SU-DHL-6 (cell line): ENCODE results near the gene SMDT1.
"Not testable (repeated sequence)": the region's sequence is repeated elsewhere in the genome, so short reads cannot be mapped to it uniquely, and the experiment has no call there.

ENCODE experiments used
- H2AFZ ChIP-seq: fragments of 200-600 bp; sonication (generic); 2 replicates; pipeline ENCODE4 v1.6.1; 2014; ENCODE audit warnings: low read depth, mild to moderate bottlenecking, moderate library complexity, mixed read lengths, antibody characterized with exemption, low read length; ENCODE audit not compliant: severe bottlenecking
- H3F3A ChIP-seq: fragments of 200-600 bp; shearing (Covaris generic); 2 replicates; pipeline ENCODE4 v1.6.0; 2016; ENCODE audit warnings: antibody characterized with exemption, mild to moderate bottlenecking; ENCODE audit not compliant: insufficient read depth
- H3K27ac ChIP-seq: fragments of 200-600 bp; sonication (generic); 2 replicates; pipeline ENCODE4 v1.5.1; 2016; ENCODE audit warnings: low read depth, mild to moderate bottlenecking, low read length, moderate library complexity, mixed read lengths
- H3K27me3 ChIP-seq: fragments of 200-600 bp; sonication (generic), shearing (Covaris generic); 2 replicates; pipeline ENCODE4 v1.6.0; 2014; ENCODE audit warnings: mild to moderate bottlenecking, low read length
- H3K36me3 ChIP-seq: fragments of 200-600 bp; sonication (generic); 2 replicates; pipeline ENCODE4 v1.6.1; 2014; ENCODE audit warnings: mild to moderate bottlenecking, low read length, mixed read lengths
- H3K4me2 ChIP-seq: fragments of 300-600, 200-600 bp; shearing (Covaris generic), sonication (generic); 2 replicates; pipeline ENCODE4 v1.6.0; 2014; ENCODE audit warnings: low read length, low read depth, mild to moderate bottlenecking; ENCODE audit not compliant: poor library complexity, severe bottlenecking
- H3K4me3 ChIP-seq: fragments of 200-600 bp; sonication (generic); 2 replicates; pipeline ENCODE4 v1.5.1; 2014; ENCODE audit warnings: antibody characterized with exemption, low read length, mild to moderate bottlenecking, mixed read lengths; ENCODE audit not compliant: insufficient read depth, poor library complexity, severe bottlenecking
- H3K79me2 ChIP-seq: fragments of 200-600 bp; sonication (generic); 2 replicates; pipeline ENCODE4 v1.6.1; 2014; ENCODE audit warnings: mild to moderate bottlenecking, low read length, moderate library complexity; ENCODE audit not compliant: insufficient read depth
- H3K9ac ChIP-seq: fragments of 200-600 bp; sonication (generic); 2 replicates; pipeline ENCODE4 v1.7.0; 2014; ENCODE audit warnings: mild to moderate bottlenecking, low read length
- H3K9me2 ChIP-seq: fragments of 200-600 bp; sonication (generic); replicated peaks from 2 replicates; pipeline ENCODE4 v1.6.1; 2014; ENCODE audit warnings: low read length; ENCODE audit not compliant: insufficient read depth
- H3K9me3 ChIP-seq: fragments of 200-600 bp; sonication (generic); 2 replicates; pipeline ENCODE4 v1.6.1; 2014; ENCODE audit warnings: low read length, mixed read lengths; ENCODE audit not compliant: insufficient read depth
- H4K20me1 ChIP-seq: fragments of 200-600 bp; sonication (generic); 2 replicates; pipeline ENCODE4 v1.6.1; 2014; ENCODE audit warnings: low read depth, mild to moderate bottlenecking, antibody characterized with exemption, low read length, moderate library complexity, mixed read lengths
- CTCF ChIP-seq: fragments of 200-600 bp; sonication (generic); IDR thresholded peaks from one replicate; pipeline ENCODE4 v1.5.1; 2017; ENCODE audit warnings: antibody characterized with exemption, mild to moderate bottlenecking, low read length, moderate library complexity; ENCODE audit not compliant: insufficient read depth, poor library complexity, severe bottlenecking
- EZH2phosphoT487 ChIP-seq: fragments of 200-600 bp; sonication (generic), shearing (Covaris generic); conservative IDR thresholded peaks from 2 replicates; pipeline ENCODE4 v1.6.1; 2018; ENCODE audit warnings: mild to moderate bottlenecking, antibody characterized with exemption, low read length, moderate library complexity, mixed read lengths

SMDT1 gene

DNA sequence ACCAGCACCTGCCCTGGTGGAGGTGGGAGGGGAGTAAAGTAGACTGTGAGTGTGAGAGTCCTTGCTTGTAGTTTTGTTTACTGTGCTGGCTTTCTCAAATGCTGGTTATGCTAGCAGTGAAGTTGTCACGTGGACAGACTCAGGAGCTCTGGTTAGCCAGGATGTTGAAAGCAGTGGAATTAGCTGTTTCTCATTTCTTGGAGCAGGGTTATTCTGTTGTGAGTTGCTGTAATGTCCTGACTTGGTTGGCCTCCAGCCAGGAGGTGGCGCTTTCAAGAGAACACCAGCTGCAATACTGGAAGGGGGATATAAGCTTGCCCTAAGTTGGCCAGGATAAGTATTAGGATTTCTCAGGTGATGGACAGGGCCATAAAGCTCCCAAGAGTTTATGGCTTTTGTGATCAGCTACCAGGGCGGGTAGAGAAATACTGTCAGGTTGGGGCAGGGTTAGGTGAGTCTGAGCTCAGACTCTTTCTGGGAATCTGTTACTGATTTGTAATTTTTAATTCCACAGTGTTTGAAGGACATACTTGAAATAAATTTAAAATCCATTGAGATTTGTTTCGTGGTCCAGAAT, 37.4 kb downstream of the SMDT1 start:
- Histone ChIP-seq H3K9ac (no peak overlapping the region), H2AFZ (no peak overlapping the region), H3K36me3 (no peaks in the 10 kb centered on the region), H3K27ac (no peak overlapping the region), H3F3A (peaks cover 8% of the 10 kb centered on the region; the same call in 1 of the 2 replicates), H3K79me2 (no peaks in the 10 kb centered on the region), H3K27me3 (no peaks in the 10 kb centered on the region), H3K4me3 (no peak overlapping the region), H3K4me2 (no peak overlapping the region), H3K9me2 (no peaks in the 10 kb centered on the region), H3K9me3 (peaks cover 12% of the 10 kb centered on the region; the same call in 1 of the 2 replicates), H4K20me1 (no peaks in the 10 kb centered on the region)
- TF ChIP-seq CTCF = peak; percentile 21
- TF ChIP-seq EZH2phosphoT487 = no peak

- H3K27ac ChIP-seq, H3K9me3 ChIP-seq, H3K36me3 ChIP-seq, H4K20me1 ChIP-seq, H3F3A ChIP-seq, H3K4me3 ChIP-seq, H3K9me2 ChIP-seq, H3K27me3 ChIP-seq, H3K79me2 ChIP-seq: not testable (repeated sequence)
- Histone ChIP-seq H3K9ac (peak overlapping the region; percentile 13; the same call in 1 of the 2 replicates), H2AFZ (peak overlapping the region; percentile 44), H3K4me2 (peak overlapping the region; percentile 41)
These were observed 40.9 kb downstream of the SMDT1 start for GRCh38 chr22:42120231-42121021.

DNA sequence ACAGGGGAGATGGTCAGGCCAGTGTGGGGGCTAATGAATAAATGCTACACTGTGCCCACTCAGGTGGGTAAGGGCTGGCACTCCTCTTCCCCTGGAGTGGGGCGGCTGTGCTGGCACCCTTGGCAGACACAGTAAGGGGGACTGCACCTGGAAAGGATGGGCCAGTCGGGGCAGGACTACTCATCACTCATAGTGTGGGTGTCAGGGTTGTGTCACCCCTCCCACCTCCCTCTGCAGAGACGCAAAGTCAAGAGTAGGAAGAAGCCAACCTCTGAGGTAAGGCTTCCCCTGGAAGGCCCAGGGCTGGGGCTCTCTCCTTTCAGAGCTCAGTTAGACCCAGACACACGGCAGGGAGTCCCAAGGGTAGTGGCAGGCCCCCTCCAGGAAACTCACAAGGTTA, 44.0 kb downstream of the SMDT1 start:
- H3F3A ChIP-seq, H3K9me3 ChIP-seq, H3K4me3 ChIP-seq, H3K9me2 ChIP-seq, H3K27me3 ChIP-seq, H3K79me2 ChIP-seq, H3K27ac ChIP-seq, H4K20me1 ChIP-seq, H3K4me2 ChIP-seq, H2AFZ ChIP-seq, H3K36me3 ChIP-seq, H3K9ac ChIP-seq: not testable (repeated sequence)

DNA sequence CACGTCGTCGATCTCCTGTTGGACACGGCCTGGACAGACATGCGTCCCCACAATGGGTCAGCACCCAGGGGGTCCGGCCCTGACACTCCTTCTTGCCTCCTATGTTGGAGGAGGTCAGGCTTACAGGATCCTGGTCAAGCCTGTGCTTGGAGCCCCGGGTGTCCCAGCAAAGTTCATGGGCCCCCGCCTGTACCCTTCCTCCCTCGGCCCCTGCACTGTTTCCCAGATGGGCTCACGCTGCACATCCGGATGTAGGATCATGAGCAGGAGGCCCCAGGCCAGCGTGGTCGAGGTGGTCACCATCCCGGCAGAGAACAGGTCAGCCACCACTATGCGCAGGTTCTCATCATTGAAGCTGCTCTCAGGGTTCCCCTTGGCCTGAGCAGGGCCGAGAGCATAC, 48.1 kb downstream of the SMDT1 start:
- H2AFZ ChIP-seq = no peak overlapping the region
- no peaks in the 10 kb centered on the region for H3K36me3 ChIP-seq
- H3K9me3 ChIP-seq = no peaks in the 10 kb centered on the region
- no peak overlapping the region for H3K9ac ChIP-seq
- TF ChIP-seq EZH2phosphoT487 (no peak), CTCF (no peak)
- no peak overlapping the region for H3K4me2 ChIP-seq
- H3K79me2 ChIP-seq = no peaks in the 10 kb centered on the region
- no peaks in the 10 kb centered on the region for H3K9me2 ChIP-seq
- no peak overlapping the region for H3K27ac ChIP-seq
- H3K27me3 ChIP-seq = no peaks in the 10 kb centered on the region
- H4K20me1 ChIP-seq = no peaks in the 10 kb centered on the region
- no peak overlapping the region for H3K4me3 ChIP-seq
- no peaks in the 10 kb centered on the region for H3F3A ChIP-seq

DNA sequence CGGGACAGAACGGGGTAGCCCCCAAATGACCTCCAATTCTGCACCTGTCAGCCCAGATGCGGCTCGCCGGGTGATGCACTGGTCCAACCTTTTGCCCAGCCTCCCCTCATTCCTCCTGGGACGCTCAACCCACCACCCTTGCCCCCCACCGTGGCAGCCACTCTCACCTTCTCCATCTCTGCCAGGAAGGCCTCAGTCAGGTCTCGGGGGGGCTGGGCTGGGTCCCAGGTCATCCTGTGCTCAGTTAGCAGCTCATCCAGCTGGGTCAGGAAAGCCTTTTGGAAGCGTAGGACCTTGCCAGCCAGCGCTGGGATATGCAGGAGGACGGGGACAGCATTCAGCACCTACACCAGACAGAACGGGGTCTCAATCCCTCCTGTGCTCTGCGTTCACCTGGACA, 48.5 kb downstream of the SMDT1 start:
- H3K27me3 ChIP-seq, H3K9me2 ChIP-seq, H3K9me3 ChIP-seq, H2AFZ ChIP-seq, H4K20me1 ChIP-seq, H3K4me3 ChIP-seq, H3F3A ChIP-seq, H3K9ac ChIP-seq, H3K36me3 ChIP-seq, H3K27ac ChIP-seq, H3K4me2 ChIP-seq, H3K79me2 ChIP-seq: not testable (repeated sequence)

GRCh38 chr22:42128776-42129694, 49.5 kb downstream of the SMDT1 start:
- H3K4me2 ChIP-seq, H2AFZ ChIP-seq, H3K9me3 ChIP-seq, H4K20me1 ChIP-seq, H3K36me3 ChIP-seq, H3K27me3 ChIP-seq, H3F3A ChIP-seq, H3K79me2 ChIP-seq, H3K9ac ChIP-seq, H3K4me3 ChIP-seq, H3K9me2 ChIP-seq, H3K27ac ChIP-seq: not testable (repeated sequence)
